Erythroblast (primary cell): ENCODE results near the gene OPCML.

Experiments
- GATA1 ChIP-seq: IDR thresholded peaks from 2 replicates; pipeline ENCODE4 v1.6.1; 2011; ENCODE audit warnings: low read depth, mild to moderate bottlenecking, control low read depth, low read length, moderate library complexity
- POLR2A ChIP-seq: IDR thresholded peaks from 2 replicates; pipeline ENCODE4 v1.6.1; 2011; ENCODE audit warnings: mild to moderate bottlenecking, low read length

DNA sequence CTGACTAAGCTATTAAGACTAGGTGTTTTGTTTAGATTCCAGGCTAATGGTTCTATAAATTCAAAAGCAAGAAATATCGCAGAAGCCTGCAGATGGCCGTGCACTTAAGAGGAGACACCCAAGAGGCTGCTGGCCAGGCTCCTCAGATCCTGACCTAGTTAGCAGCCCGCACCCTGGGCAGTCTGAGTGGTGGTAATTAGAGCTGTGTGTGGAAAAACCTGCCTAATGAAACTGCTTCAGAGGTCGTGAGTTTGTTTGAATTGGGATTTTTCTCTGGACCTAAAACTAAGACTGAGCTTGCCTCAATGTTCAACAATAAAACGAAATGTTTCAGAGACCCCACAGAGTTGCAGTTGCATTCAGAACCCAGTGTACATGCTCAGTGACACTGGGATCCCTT lies 627.7 kb downstream of the OPCML start:
- TF ChIP-seq POLR2A: no peak
- TF ChIP-seq GATA1: no peak
